Nephron (organoid): ENCODE results near the gene SERPINI1.

Experiments
- H3K27ac Mint-ChIP-seq, 3 experiments: 2 replicates each; pipeline ENCODE4 v1.8.0; 2020; ENCODE audit warnings: mixed read lengths in 3 of 3, mild to moderate bottlenecking in 2 of 3, moderate library complexity in 1 of 3
- H3K27me3 Mint-ChIP-seq: 2 replicates; pipeline ENCODE4 v1.8.0; 2021; ENCODE audit warnings: low read depth, mild to moderate bottlenecking, moderate library complexity, mixed read lengths
- H3K36me3 Mint-ChIP-seq: 2 replicates; pipeline ENCODE4 v1.8.0; 2020; ENCODE audit warnings: low read depth, mixed read lengths
- H3K4me1 Mint-ChIP-seq: 2 replicates; pipeline ENCODE4 v1.8.0; 2020; ENCODE audit warnings: mixed read lengths
- H3K4me3 Mint-ChIP-seq, 3 experiments: 2 replicates each; pipeline ENCODE4 v1.8.0; 2020; ENCODE audit warnings: mild to moderate bottlenecking in 3 of 3, mixed read lengths in 3 of 3, moderate library complexity in 2 of 3
- H3K9me3 Mint-ChIP-seq: 2 replicates; pipeline ENCODE4 v1.8.0; 2020; ENCODE audit warnings: mixed read lengths
- CTCF ChIP-seq, 3 experiments: fragments of 200-600 bp; sonication (generic); IDR thresholded peaks; one replicate each; pipeline ENCODE4 v1.5.0; 2021; ENCODE audit warnings: antibody characterized with exemption in 3 of 3; ENCODE audit not compliant: unreplicated experiment in 3 of 3

The SERPINI1 gene

DNA sequence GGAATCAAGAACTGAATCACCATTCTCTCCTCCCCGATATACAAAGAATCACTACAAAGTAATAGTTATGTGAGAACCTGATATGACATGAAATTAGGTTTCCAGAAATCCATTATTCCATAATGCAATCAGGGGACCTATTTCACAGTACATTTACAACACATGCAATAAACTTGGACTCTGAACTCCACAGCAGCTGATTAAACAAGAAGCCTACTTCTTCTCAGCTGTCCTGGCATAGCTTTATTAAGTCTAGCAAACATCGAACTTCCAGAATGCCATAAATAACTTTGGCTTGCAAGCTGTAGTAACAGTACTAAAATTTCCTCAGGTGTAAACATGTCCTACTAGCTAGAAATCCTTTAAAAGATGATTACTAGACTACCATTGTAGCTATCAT lies 18.6 kb upstream of the SERPINI1 start:
- Mint-ChIP-seq H3K27ac (peak overlapping the region in 2 of 3 experiments; percentile 38 to 50), H3K4me3 (no peak overlapping the region), H3K9me3 (peaks cover 18% of the 10 kb centered on the region), H3K4me1 (peaks cover 11% of the 10 kb centered on the region), H3K27me3 (no peaks in the 10 kb centered on the region), H3K36me3 (peaks cover 87% of the 10 kb centered on the region)
- TF ChIP-seq CTCF (IDR thresholded peaks at IDR 0.05; ENCODE audit: unreplicated experiment in 3 of 3) = no peak

GRCh38 chr3:167718582-167718981 lies 16.9 kb upstream of the SERPINI1 start:
- Mint-ChIP-seq H3K4me3 (no peak overlapping the region), H3K36me3 (peaks cover 75% of the 10 kb centered on the region), H3K4me1 (peaks cover 11% of the 10 kb centered on the region), H3K27ac (no peak overlapping the region), H3K27me3 (no peaks in the 10 kb centered on the region), H3K9me3 (peaks cover 14% of the 10 kb centered on the region)
- TF ChIP-seq CTCF (IDR thresholded peaks at IDR 0.05; ENCODE audit: unreplicated experiment in 3 of 3) = no peak

- Mint-ChIP-seq H3K27me3 (no peaks in the 10 kb centered on the region), H3K9me3 (no peaks in the 10 kb centered on the region), H3K36me3 (peaks cover 35% of the 10 kb centered on the region), H3K4me1 (peaks cover 2% of the 10 kb centered on the region), H3K4me3 (no peak overlapping the region), H3K27ac (peak overlapping the region in 1 of 3 experiments; percentile 44)
- TF ChIP-seq CTCF (IDR thresholded peaks at IDR 0.05; ENCODE audit: unreplicated experiment in 3 of 3) = no peak
Measured at GRCh38 chr3:167723025-167723512, 12.5 kb upstream of the SERPINI1 start.

DNA sequence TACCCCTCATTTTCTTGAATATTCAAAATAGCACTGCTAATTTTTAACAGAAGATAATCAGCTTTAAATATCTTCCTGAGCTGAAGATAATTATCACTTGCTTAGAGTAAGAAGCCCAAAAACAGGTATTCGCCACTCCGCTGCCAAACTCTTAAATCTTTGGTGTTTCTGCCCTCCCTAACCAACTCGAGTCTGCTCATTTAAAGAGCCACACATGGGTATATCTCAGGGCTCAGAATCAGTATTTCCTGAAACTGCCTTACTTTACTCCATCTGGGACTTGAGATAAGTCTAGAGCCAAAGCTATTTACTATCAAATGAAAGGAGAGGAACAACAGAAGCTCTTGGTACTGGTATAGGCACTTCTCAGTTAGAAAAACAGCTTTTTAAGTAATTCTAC lies 11.6 kb upstream of the SERPINI1 start:
- H3K36me3 Mint-ChIP-seq = peaks cover 27% of the 10 kb centered on the region
- peaks cover 10% of the 10 kb centered on the region for H3K4me1 Mint-ChIP-seq
- no peak overlapping the region for H3K4me3 Mint-ChIP-seq
- no peaks in the 10 kb centered on the region for H3K9me3 Mint-ChIP-seq
- H3K27ac Mint-ChIP-seq = no peak overlapping the region
- TF ChIP-seq CTCF (IDR thresholded peaks at IDR 0.05; ENCODE audit: unreplicated experiment in 3 of 3) = no peak
- H3K27me3 Mint-ChIP-seq = no peaks in the 10 kb centered on the region

- Mint-ChIP-seq H3K4me3 (no peak overlapping the region), H3K27me3 (no peaks in the 10 kb centered on the region), H3K4me1 (peaks cover 30% of the 10 kb centered on the region), H3K36me3 (peaks cover under 1% of the 10 kb centered on the region), H3K27ac (no peak overlapping the region), H3K9me3 (no peaks in the 10 kb centered on the region)
- no peak for TF ChIP-seq CTCF (IDR thresholded peaks at IDR 0.05; ENCODE audit: unreplicated experiment in 3 of 3)
Measured at GRCh38 chr3:167728176-167728575, 7.3 kb upstream of the SERPINI1 start.

DNA sequence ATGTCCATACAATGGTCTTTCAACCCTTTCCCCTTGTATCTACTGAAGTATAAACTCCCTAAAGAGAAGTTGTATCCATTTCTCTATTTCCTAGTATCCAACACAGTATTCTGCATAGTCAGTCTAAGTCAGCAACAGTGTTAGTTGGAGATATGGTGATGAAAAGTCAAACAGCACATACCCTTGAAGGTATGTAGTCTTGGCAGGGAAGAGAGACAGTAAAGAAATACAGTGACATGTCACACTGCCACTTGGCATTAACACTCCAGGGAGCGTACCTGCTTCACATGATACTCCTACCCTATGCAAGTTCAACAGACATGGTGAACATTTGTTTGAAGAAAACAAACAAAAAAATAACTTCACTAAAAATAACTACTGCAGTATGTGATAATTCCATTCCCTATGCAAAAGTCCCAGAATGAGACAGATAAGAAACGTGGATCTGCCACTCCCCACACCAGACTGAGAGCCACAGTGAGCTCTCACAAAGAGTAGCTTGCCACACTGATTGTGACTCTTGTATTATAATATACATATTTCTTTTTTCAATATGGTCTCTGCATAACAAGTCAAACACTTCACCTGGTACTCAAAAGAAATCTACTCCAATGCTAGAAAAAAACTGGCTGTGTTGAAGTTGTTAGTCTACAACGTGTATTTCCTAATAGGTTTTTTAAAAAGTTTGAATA lies 6.7 kb upstream of the SERPINI1 start:
- Mint-ChIP-seq H3K27me3 (no peaks in the 10 kb centered on the region), H3K9me3 (no peaks in the 10 kb centered on the region), H3K27ac (no peak overlapping the region), H3K36me3 (no peaks in the 10 kb centered on the region), H3K4me1 (peaks cover 30% of the 10 kb centered on the region), H3K4me3 (no peak overlapping the region)
- no peak for TF ChIP-seq CTCF (IDR thresholded peaks at IDR 0.05; ENCODE audit: unreplicated experiment in 3 of 3)
